NCI-H1417 treated with DMSO at 0.1 percent for 48 hours (cell line): Measurements from ENCODE around the gene FOXE3.
"Not testable (repeated sequence)": the region's sequence is repeated elsewhere in the genome, so short reads cannot be mapped to it uniquely, and the experiment has no call there.

Experiments
- DNase-seq: peaks from one replicate; lab custom pipeline; 2025; lab: John Stamatoyannopoulos, UW

The FOXE3 gene

GRCh38 chr1:47449822-47450552 is 33.9 kb downstream of the FOXE3 start:
- DNase-seq = no peak

- no peak for DNase-seq
Observed at GRCh38 chr1:47450606-47451005, 34.5 kb downstream of the FOXE3 start.

GRCh38 chr1:47452426-47452825 is 36.3 kb downstream of the FOXE3 start:
- DNase-seq = no peak

- not testable (repeated sequence) for DNase-seq
Observed at GRCh38 chr1:47453910-47454309, 37.8 kb downstream of the FOXE3 start.

- DNase-seq = no peak
Observed at GRCh38 chr1:47456250-47456649, 40.2 kb downstream of the FOXE3 start.

GRCh38 chr1:47457547-47457946 is 41.5 kb downstream of the FOXE3 start:
- not testable (repeated sequence) for DNase-seq

GRCh38 chr1:47459253-47459788 is 43.2 kb downstream of the FOXE3 start:
- no peak for DNase-seq

GRCh38 chr1:47460040-47460439 is 44.0 kb downstream of the FOXE3 start:
- no peak for DNase-seq

GRCh38 chr1:47460456-47460855 is 44.4 kb downstream of the FOXE3 start:
- no peak for DNase-seq

- DNase-seq = no peak
Observed at GRCh38 chr1:47465605-47466004, 49.5 kb downstream of the FOXE3 start.
